ENCODE data around the gene HYAL1.
A peak's percentile ranks its signal among the peaks of the same experiment; 100 is the strongest.
"Not testable (repeated sequence)": the region's sequence is repeated elsewhere in the genome, so short reads cannot be mapped to it uniquely, and the experiment has no call there.

HYAL1 gene

DNA sequence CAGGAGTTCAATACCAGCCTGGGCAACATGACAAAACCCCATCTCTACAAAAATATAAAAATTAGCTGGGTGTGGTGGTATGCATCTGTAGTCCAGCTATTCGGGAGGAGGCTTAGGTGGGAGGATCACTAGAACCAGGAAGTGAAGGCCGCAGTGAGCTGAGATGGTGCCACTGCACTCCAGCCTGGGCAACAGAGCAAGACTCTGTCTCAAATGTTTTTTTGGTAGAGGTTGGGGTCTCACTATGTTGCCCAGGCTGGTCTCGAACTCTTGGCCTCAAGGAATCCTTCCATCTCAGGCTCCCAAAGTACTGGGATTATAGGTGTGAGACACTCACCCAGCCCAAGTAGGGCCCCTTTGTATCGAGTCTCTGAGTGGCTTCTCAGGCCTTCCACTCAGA is 9.3 kb downstream of the HYAL1 start:
- no peak for DNase-seq (ENCODE audit: low spot score)

DNA sequence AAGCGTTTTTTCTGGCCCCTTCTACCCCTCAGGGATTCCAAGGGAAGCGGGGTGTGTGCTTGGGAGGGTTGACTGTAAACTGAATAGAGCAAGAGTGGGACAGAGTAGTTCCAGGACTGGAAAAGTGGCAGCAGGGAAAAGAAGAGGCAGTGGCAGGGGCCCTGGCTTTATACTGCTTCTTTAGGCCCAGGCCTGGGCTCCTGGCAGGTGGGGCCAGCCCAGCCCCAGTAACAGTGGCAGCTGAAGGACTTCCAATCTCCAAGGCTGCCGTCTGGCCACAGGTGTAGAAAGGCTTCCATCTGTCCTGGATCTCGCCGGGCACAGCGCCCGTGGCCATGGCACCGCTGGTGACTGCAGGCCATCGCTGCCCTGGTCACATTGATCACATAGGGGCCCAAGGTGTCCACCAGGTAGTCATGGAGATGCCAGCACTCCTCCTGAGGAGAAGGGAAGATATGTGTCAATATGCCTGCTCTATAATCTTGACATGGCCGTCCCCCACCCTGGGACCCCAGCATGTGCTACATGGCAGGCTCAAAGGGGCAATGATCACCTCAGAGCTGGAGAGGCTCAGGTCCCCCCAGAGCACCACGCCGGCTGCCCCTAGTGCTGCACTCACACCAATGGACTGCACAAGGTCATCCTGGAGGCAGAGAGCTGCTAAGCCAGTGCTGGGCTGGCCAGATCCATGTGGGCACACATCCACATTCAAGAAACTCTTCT is 10.1 kb downstream of the HYAL1 start:
- DNase-seq (ENCODE audit: low spot score) = no peak

DNA sequence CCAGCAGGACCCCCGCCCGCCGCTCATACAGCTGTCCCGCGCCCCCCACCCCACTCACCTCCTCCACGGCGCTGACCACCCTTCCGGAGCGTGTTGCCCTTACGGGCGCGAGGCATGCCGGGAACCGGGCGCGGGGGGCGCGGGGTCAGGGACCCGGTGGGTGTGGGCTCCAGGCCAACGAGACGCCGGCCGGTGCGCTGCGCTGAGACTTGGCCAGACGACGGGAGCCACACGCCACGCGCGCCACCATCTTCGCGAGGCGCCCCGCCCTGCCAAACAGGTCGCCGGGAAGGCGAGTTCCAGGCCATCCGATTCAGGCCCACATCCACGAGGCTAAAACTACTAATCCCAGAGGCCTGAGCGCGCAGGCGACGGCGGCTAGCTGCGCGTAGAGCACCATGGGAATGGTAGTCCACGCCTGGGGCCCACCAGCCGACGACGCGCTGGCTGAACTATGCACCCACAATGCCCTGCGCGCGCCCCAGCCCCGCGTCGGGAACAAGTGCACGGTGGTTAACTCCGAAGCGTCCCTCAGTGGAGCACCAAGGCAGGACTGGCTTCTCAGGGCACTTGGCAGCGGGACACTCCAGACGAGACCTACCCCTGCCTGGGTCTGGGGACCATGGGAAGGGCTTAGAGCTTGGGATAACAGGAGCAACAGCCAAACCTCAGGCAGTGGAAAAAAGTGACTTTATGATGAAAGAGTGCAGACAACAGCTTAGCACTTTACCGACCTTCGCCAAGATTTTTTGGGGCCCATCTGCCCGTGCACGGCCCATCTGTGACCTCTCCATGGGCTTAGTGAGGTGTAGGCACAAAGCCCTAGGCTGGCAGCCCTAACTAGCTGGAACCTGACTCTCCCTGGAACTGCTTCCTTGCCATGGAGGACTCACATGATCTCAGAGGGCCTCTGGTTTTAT is 11.0 kb downstream of the HYAL1 start, which contains the start of gene IFRD2:
Gene IFRD2, minus strand, starts transcription at position 271 of the 920 bp plus-strand sequence. Its CDS starts 155 bp downstream, at position 116.
- DNase-seq (ENCODE audit: low spot score) = peak; percentile 96

DNA sequence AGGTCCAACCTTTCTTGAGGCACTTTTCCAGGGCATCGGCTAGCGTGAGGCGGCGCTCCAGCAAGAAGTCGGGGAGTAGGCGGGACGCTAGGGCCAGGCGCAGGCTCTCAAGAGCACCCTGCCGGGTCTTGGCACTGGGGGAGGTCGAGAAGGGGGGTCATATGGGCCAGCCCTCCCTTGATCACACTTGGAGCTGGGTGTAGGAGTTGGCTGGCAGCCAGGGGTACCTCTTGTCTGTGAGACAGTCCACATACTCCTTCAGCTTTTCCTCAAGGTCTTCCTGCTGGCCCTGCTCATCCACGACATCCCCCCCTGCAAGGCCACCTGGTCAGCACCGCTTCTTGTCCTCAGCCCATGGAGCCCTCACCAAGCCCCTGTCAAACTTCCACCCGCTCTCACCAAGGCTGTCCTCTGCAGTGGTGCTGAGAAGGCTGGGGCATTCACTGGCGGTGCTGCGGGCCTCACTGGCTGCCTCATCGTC is 13.2 kb downstream of the HYAL1 start:
- DNase-seq (ENCODE audit: low spot score) = no peak

DNA sequence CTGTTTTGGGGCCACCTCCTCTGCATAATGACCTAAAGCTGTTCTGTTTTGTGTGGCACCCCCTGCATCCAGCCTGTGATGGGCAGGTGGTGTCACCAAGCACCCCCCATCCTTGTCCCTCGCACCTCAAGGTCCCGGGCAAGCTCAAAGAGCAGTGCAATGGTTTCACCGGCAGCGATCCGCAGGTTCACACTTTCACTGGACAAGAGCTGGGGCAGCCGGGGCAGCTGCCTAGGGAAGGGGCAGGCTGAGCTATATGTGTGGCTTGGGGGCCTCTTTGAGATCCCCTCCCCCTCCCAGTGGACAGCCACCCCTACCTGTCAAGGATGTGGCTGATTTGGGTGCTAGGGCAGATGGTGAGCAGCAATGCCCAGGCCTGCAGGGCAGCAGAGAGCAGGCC is 14.2 kb downstream of the HYAL1 start:
- no peak for DNase-seq (ENCODE audit: low spot score)

DNA sequence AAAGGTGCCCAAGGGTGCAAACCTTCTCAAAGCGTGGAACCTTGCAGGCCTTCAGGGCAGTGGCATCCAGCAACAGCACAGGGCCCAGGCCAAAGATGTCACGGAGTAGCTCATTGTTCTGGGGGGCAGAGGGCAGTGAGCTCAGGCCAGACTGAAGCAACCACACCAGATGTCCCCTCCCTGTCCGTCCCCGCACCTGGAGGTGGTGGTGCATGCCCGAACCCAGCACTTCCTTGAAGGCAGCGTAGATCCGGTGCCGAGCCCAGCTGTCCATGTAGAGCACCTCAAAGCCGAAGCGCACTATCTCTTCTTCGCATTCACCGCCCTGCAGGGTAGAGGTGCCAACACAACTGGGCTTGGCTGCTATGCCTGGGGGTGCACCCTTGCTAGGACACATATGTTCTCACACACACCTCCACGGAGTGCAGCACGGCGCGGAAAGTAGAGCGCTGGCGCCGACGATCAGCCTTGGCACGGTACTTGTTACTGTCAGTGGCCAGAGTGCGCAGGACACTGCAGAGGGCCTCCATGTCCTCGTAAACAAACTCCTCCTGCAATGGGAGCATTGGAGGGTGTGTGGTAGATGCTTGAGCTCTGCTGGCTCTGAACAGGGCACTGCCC is 14.9 kb downstream of the HYAL1 start:
- DNase-seq (ENCODE audit: low spot score) = no peak

DNA sequence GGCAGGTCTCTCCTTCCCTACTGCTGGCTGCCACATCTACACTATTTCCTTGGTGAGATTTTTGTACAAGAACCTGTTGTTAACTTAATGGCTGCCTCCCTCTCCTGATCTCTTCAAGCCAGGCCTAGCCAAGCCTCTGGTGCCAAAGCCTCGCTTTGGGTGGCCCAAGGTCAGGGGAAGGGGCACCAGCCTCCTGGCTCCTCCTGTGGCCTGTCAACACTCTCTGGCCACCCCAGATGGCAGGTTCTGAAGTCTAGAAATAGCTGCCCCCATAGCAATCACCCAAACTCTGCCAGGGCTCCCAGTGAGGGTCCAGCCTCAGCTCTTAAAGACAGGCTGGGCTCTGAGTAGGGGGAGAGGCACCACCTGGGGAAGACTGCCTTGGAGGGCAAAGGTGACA is 16.1 kb downstream of the HYAL1 start:
- no peak for DNase-seq (ENCODE audit: low spot score)

DNA sequence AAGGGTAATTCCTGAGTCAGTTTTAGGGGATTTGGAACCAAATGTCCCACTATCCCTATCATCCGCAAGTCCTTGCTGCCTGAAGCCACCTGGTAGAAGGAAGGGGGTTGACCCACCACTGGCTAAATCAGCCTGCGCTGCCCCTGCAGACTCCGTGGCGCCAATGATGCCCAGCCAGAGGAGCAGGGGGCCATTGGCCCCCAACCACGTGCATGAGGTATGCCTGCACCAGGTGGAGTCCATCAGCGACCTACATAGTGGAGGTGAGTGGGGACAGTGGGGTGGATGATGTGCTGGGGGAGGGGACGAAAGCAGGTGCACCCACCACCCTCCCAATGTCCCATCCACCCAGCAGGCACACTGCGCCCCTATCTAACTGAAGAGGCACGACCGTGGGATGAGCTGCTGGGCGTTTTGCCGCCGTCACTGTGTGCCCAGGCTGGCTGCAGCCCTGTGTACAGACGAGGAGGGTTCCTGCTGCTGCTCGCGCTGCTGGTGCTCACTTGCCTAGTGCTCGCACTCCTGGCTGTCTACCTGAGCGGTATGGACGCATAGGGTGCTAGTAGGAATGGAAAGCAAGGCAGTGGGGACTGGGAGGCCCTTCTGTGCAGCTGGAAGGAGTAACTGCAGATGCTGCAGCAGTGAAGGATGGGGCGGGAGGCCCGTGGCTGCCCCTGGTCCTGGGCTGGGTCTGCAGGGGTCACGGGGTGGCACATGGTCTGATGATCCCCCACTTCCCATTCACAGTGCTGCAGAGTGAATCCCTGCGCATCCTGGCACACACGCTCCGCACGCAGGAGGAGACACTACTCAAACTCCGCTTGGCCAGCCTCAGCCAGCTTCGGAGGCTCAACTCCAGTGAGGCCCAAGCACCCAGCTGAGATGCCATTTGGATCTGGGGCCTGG is 16.8 kb downstream of the HYAL1 start:
- no peak for DNase-seq (ENCODE audit: low spot score)

DNA sequence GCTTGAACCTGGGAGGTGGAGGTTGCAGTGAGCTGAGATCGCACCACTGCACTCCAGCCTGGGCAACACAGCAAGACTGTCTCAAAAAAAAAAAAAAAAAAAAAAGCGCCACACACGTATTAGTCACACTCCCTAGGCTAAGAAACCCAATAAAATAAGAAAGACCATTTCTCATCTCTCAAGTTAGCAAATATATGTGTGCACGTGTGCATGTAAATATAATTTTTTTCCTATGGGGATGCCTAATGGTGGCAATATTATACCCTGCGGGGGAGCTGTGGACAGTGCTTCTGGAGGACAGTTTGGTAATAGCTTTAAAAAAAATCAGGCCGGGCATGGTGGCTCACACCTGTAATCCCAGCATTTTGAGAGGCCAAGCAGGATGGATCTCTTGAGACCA is 19.3 kb downstream of the HYAL1 start:
- DNase-seq (ENCODE audit: low spot score) = not testable (repeated sequence)

DNA sequence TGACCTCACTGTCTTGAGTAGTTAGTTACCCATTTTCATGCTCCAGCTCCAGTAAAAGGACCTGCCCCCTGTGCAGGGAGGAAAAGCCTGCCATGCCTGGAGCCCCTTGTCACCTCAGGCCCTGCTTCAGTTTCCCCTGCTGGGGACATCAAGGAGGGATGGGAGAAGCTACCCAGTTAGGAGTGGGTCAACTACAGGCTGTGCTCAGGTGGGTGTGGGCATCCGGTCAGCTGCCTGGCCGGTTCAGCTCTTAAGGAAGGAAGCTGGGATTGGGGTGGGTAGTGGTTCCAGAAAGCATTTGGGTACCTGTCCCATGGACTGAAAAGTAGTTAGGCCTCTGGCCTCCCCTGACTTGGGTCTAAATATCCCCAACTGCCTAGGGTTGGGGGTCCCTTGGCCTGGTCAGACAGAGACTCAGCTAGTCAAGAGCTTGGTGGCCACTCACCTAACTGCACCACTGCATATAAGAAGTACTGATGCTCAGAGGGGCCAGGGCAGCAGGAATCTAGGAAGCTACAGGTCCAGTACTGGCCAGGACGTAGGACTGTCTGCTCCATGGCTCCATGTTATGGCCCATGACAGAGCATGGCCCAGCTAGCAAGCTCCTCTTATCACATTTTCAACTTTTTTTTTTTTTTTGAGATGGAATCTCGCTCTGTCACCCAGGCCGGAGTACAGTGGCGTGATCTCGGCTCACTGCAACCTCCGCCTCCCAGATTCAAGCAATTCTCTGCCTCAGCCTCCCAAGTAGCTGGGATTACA is 23.9 kb downstream of the HYAL1 start:
- no peak for DNase-seq (ENCODE audit: low spot score)

DNA sequence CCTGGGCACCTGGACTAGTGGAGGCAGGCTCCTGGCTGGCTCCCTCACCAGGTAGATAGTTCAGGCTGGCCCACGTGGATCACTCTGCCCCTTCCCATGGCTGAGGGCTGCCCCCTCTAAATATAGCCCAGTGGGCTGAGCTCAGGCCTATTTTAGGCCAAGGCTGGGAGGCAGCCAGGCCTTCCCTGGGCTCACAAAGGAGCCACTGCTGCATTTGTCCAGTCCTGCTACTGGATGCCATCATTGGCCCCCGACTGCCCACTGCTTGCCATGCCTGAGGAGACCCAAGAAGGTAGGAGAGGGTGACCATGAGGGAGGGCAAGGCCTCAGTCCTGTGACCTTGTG is 24.5 kb downstream of the HYAL1 start, which contains the start of gene LSMEM2:
Gene LSMEM2, plus strand, starts transcription at position 208 of the 345 bp plus-strand sequence. Its CDS starts 27 bp downstream, at position 235.
- no peak for DNase-seq (ENCODE audit: low spot score)

DNA sequence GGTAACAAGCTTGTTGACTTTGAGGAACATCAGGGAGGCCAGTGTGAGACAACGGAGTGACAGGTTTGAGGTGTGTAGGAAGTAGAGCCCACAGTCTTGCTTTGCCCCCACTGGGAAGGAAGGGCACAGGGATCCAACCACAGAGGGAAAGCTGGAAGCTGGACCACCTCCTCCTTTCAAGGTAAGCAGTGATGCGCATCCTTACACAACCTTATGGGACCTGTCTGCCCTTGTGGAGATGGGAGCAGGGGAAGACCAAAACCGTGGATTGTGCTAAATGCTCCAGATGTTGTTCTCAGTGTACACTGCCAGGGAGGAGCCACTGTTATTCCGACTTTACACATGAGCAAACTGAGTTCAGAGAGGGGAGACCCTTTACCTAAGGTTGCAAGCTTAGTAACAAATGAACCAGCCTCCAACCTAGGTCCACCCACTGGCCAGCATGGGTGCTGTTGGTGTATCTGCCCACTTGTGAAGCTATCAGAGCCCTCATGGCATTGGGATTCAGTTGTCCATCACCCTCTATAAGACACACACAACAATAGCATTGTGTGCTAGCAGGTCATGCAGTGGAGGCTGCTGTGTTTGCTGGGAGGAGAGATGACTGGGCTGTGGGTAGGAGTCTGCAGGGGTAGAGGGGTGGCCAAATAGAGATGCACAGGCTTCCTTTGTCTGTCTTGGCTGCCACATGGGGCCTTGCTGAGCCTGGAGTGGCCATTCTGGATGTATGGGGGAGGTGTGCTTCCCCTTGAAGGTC is 25.1 kb downstream of the HYAL1 start:
- no peak for DNase-seq (ENCODE audit: low spot score)

DNA sequence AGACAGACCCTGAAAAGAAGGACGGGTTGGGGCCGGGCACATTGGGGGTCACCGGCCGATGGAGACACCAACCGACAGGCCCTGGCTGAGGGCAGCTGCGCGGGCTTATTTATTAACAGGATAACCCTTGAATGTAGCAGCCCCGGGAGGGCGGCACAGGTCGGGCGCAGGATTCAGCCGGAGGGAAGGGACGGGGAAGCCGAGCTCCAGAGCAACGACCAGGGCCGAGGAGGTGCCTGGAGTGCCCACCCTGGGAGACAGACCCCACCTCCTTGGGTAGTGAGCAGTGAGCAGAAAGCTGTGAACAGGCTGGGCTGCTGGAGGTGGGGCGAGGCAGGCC is 26.6 kb downstream of the HYAL1 start:
- no peak for DNase-seq (ENCODE audit: low spot score)

DNA sequence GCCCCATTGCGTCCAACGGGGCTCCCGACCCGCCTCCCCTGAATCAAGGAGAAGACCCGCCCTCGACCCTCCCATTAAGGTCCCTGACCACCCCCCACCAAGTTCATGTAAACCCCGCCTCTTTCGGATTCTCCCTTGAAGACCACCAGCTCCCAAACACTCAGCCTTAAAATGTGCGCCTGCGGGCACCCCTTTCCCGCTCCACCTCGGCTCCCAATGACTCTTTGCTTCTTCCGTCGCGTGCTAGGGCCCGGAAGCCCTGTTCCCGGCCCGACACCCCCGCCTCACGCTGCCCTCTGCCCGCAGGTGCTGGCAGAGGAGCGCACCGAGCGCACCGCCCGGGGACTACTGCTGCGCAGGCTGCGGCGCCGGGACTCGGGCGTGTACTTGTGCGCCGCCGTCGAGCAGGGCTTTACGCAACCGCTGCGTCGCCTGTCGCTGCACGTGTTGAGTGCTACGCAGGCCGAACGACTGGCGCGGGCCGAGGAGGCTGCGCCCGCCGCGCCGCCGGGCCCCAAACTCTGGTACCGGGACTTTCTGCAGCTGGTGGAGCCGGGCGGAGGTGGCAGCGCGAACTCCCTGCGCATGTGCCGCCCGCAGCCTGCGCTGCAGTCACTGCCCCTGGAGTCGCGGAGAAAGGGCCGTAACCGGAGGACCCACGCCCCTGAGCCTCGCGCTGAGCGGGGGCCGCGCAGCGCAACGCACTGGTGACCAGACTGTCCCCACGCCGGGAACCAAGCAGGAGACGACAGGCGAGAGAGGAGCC is 27.2 kb downstream of the HYAL1 start:
- no peak for DNase-seq (ENCODE audit: low spot score)

DNA sequence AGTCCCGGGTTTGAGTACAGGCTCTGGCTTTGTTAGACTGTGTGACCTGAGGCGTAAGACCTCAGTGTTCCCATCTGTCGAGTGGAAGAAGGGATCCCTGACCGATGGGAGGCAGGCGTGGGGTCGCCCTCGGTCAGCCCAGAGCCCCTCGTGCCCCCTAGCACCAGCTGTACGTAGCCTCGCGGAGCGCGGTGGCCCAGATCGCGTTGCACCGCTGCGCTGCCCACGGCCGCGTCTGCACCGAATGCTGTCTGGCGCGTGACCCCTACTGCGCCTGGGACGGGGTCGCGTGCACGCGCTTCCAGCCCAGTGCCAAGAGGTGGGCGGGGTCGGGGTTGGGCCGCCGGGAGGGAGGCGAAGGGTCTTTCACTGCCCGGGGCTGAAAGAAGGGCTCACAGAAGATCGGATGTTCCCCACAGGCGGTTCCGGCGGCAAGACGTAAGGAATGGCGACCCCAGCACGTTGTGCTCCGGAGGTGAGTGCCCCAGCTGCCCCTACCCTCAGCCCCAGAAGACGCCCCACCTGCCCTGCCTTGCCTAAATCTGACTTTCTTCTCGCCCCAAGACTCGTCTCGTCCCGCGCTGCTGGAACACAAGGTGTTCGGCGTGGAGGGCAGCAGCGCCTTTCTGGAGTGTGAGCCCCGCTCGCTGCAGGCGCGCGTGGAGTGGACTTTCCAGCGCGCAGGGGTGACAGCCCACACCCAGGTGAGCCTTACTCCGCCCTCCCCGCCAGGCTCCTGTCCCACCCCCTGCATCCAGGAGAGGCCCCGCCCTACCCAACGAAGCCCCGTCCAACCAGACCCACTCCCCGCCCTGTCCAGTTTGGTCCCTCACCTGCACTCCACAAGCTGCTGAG is 28.0 kb downstream of the HYAL1 start:
- DNase-seq (ENCODE audit: low spot score) = no peak

DNA sequence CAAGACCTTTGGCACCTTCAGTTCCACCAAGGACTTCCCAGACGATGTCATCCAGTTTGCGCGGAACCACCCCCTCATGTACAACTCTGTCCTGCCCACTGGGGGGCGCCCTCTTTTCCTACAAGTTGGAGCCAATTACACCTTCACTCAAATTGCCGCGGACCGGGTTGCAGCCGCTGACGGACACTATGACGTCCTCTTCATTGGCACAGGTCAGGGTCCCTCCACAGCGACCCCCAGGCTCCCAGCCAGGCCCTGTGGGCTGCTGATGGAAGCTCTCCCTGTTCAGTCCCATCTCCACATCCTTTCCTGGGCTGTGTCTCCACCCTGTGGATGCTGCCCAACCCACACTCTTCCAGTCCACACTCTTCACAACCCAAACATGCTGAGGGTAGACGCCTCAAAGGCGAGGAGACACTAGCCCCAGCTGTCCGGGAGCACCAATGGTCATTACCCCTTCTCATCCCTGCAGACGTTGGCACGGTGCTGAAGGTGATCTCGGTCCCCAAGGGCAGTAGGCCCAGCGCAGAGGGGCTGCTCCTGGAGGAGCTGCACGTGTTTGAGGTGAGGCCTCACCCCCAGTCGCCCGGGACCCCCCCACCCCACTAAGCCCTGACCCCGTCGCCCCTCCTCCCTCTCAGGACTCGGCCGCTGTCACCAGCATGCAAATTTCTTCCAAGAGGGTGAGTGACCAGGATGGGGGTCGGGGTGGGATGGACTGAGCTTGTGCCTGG is 28.8 kb downstream of the HYAL1 start:
- no peak for DNase-seq (ENCODE audit: low spot score)

DNA sequence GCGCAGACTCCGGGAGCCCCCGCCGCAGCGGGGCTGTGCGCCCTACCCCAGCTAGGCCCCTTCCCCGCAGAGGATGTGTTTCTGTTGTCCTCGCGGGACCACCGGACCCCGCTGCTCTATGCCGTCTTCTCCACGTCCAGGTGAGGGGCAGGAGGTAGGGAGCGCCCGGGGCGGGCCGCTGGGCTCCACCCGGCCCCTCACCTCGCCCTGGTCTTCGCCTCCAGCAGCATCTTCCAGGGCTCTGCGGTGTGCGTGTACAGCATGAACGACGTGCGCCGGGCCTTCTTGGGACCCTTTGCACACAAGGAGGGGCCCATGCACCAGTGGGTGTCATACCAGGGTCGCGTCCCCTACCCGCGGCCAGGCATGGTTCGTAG is 29.7 kb downstream of the HYAL1 start:
- DNase-seq (ENCODE audit: low spot score) = no peak

All from AG08395 (cell line).